HG03521 (cell line): Measurements from ENCODE around the gene MAN1B1.

ENCODE experiments used
- ATAC-seq: cut with Tn5 transposase; IDR thresholded peaks from one replicate; pipeline ENCODE4 v1.9.1; 2021; ENCODE audit warnings: mild to moderate bottlenecking, moderate library complexity; ENCODE audit not compliant: unreplicated experiment

MAN1B1 gene

DNA sequence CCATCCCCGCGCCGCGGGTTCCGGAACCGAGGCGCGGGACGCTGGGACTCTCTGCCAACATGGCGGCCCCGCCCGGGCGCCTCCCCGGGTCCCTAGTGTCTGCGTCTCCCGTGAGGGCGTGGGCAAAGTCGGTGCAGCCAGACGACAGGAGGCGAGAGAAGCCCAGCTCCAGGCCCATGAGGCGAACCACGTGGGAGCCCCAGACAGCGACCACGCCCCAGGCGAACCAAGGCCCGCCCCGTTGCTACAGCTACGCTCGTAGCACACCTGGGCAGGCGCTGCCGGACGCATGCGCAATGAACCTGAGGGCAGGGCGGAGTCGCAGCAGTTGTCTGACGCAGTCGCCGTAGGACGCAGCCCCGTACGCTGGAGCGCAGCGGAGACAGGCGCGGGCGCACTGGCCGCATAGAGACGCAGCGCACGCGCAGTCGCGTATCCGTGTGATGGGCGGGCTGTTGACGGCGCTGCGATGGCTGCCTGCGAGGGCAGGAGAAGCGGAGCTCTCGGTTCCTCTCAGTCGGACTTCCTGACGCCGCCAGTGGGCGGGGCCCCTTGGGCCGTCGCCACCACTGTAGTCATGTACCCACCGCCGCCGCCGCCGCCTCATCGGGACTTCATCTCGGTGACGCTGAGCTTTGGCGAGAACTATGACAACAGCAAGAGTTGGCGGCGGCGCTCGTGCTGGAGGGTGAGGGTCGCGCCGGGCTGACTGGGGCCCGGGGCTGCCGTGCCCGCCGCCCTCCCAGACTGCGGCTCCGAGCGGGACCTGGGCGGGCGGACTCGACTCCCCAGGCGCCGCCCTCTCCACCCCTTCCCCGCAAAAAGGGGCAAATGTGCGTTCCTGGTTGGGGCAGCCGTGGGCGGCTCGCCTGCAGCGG, at the start of gene MAN1B1:
MAN1B1 (plus strand) TSS at position 455 of the 878 bp plus-strand sequence; CDS start at position 470, 15 bp downstream.
- peak; percentile 76 for ATAC-seq

DNA sequence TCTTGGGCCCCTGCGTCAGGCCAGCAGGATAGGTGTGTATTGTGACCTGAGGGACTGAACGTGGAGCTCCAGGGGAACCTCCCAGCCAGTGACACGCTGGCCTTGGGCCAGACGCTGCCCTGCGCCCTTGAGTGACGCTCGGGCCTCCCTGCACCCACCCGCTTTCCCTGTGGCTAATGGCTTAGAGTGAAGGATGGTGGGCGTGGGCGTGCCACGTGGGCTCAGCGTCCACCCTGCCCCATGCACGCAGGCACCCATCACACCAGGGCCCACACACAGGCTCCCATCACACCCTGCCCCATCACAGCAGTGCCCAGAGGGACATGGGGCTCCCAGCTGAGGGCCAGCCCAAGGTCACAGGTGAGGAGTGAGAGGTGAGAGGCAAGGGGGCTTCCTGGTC, 49.8 kb upstream of the MAN1B1 start:
- no peak for ATAC-seq

DNA sequence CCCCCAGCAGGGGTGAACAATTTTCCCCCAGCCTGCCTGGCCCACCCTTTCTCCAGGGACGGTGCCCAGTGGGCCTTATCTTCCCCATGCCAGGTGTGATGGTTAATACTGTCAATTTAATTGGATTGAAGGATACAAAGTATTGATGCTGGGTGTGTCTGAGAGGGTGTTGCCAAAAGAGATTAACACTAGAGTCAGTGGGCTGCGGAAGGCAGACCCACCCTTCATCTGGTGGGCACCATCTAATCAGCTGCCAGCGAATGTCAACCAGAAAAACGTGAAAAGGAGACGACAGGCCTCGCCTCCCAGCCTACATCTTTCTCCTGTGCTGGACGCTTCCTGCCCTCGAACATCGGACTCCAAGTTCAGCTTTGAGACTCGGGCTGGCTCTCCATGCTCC, 49.3 kb upstream of the MAN1B1 start:
- ATAC-seq, result no peak

GRCh38 chr9:137038916-137039315, 47.9 kb upstream of the MAN1B1 start:
- no peak for ATAC-seq

GRCh38 chr9:137039611-137040366, 47.0 kb upstream of the MAN1B1 start:
- no peak for ATAC-seq

GRCh38 chr9:137040568-137040967, 46.2 kb upstream of the MAN1B1 start:
- no peak for ATAC-seq

DNA sequence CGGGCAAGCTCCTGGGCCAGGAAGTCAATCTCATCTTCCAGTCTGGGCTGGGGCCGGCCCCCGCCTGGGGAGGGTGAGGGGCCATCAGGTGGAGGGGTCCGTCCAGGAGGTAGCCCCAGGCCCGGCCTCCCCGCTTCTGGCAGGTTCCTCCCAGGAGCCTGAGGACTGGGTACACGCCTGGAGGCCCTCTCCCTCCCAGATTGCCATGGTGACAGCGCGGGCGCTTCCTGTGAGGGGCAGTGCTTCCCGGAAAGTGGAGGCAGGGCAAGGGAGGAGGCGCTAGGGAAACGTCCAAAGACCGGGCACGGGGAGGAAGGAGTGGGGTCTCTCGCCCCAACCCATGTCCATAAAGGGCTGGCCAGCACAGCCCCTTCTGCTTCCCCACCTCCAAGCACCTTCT, 45.7 kb upstream of the MAN1B1 start:
- no peak for ATAC-seq

GRCh38 chr9:137042751-137043727, 43.7 kb upstream of the MAN1B1 start:
- no peak for ATAC-seq

- no peak for ATAC-seq
Measured at GRCh38 chr9:137044037-137044436, 42.7 kb upstream of the MAN1B1 start.

- ATAC-seq, result no peak
Measured at GRCh38 chr9:137044502-137045177, 42.1 kb upstream of the MAN1B1 start.

- no peak for ATAC-seq
Measured at GRCh38 chr9:137045294-137046087, 41.3 kb upstream of the MAN1B1 start.

GRCh38 chr9:137046088-137046787, 40.5 kb upstream of the MAN1B1 start, which contains the start of gene NPDC1:
Gene NPDC1 (minus strand): TSS chr9:137046177. CDS start chr9:137045989, 188 bp downstream.
- peak; percentile 55 for ATAC-seq

DNA sequence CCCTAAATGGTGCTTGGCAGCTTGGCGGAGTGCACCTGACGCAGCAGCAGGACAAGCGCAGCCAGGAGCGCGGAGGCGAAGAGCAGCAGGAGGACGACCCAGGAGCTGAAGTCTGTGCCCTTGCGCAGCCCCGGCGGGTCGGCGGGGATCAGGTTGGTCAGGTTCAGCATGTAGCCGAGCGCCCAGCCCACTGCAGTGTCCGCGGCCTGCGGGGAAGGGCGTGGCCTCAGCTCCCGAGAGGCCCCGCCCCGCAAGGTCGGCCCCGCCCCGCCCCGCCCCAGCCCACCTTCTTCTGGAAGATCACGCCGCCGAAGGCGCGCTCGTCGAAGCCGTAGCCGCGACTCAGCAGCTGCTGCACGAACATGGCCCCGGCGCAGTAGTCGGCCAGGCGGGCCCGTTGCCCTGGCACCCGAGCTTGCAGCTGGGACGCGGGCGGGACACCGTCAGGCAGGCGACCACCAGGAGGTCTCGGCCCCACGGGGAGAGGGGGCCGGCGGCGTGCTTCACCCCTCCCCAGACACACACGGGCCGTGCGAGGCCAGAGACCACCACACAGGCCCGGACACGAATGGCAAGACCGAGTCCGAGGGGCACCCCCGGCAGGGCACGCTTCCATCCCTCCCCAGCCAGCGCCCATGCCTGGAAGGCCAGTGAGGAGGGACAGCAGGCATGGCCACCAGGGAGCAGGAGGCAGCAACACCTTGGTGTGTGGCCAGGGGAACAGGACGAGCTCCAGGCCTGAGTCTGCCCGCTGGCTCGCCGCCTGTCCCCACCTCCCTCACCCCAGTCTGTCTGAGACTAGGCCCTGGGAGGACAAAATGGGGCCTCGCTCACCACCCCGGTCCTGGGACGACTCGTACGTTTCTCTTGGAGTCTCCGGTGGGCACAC, 37.9 kb upstream of the MAN1B1 start:
- ATAC-seq, result no peak

- ATAC-seq, result no peak
Measured at GRCh38 chr9:137049544-137050449, 37.0 kb upstream of the MAN1B1 start.

DNA sequence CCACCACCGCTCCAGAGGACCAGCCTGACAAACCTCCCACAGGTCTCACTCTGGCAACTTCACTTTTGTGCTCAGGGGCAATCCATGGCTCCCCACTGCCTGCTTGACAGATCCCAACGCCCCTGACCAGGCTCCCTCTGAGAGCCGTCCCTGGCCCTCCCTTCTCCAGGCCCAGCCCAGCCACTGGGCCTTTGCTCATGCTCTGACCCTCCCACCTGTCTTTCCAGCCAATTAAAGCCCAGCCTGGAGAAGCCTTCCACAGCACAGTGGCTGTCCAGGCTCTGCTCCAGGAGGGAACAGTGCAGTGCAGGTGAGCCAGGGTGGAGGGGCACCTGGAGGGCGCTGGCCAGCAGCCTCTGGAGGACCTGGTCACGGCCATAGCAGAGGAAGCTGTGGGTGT, 36.2 kb upstream of the MAN1B1 start:
- no peak for ATAC-seq

DNA sequence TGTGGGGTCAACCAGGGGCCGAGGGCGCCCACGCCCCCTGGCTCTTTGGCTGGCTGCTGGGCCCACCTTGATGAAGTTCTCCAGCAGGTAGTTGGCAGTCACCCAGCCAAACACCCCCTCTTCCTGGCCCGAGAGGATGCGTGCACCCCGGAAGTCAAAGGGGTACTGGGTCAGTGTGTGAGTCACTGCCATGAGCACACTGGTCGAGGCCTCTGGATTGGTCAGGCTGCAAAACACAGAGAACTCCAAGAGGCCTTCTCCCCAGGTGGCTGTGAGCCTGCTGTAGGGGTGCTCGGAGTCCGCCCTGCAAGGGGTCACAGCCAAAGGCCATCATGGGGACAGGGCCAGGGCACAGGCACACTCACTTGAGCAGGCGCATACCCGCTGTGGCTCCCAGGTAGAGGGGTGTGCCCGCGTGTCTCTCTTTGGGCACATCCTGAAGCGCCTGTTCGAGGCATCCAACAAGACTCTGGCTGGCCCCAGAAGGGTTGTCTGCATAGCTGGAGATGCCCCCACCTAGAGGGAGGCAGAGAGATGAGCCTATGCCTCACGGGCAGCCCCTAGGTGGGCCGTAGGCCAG, 35.5 kb upstream of the MAN1B1 start:
- no peak for ATAC-seq
